Astrocyte of the spinal cord (primary cell): ENCODE results near the gene OR2T11.
A peak's percentile ranks its signal among the peaks of the same experiment; 100 is the strongest.

Experiments used
- DNase-seq: peaks from one replicate; pipeline ENCODE4 v3.0.0; 2011; ENCODE audit warnings: low read depth, low spot score
- H3K4me3 ChIP-seq: 2 replicates; pipeline ENCODE4 v1.5.1; 2011; ENCODE audit warnings: low read depth, mild to moderate bottlenecking, low read length, moderate library complexity
- CTCF ChIP-seq: IDR thresholded peaks from 2 replicates; pipeline ENCODE4 v1.5.1; 2012; ENCODE audit warnings: low read depth, mild to moderate bottlenecking, low read length, inconsistent platforms
- in situ Hi-C: cut with HindIII; loops from 2 replicates; pipeline ENCODE4 v1.10.0; 2017; ENCODE audit warnings: low sequenced_read_pairs

Gene OR2T11

GRCh38 chr1:248631354-248632008, 3.4 kb downstream of the OR2T11 start:
- DNase-seq: no peak
- TF ChIP-seq CTCF: no peak
- in situ Hi-C loops: no loop called here
- H3K4me3 ChIP-seq: no peak overlapping the region

- no peak for TF ChIP-seq CTCF
- in situ Hi-C loops: no loop called here
- H3K4me3 ChIP-seq: no peak overlapping the region
- DNase-seq: no peak
Measured at GRCh38 chr1:248630551-248630950, 4.3 kb downstream of the OR2T11 start.

- in situ Hi-C loops: no loop called here
Measured at GRCh38 chr1:248627971-248628844, 6.7 kb downstream of the OR2T11 start.

GRCh38 chr1:248625971-248626370, 8.9 kb downstream of the OR2T11 start:
- TF ChIP-seq CTCF: no peak
- H3K4me3 ChIP-seq: no peak overlapping the region
- DNase-seq: no peak
- in situ Hi-C loops: no loop called here

More at GRCh38 chr1:248627971-248628844, 6.7 kb downstream of the OR2T11 start:
- H3K4me3 ChIP-seq: no peak overlapping the region
- no peak for DNase-seq
- no peak for TF ChIP-seq CTCF

GRCh38 chr1:248625166-248625565, 9.7 kb downstream of the OR2T11 start:
- in situ Hi-C loops: no loop called here
- no peak for TF ChIP-seq CTCF
- H3K4me3 ChIP-seq: no peak overlapping the region
- no peak for DNase-seq

GRCh38 chr1:248622570-248623001, 12.3 kb downstream of the OR2T11 start:
- TF ChIP-seq CTCF: peak; percentile 9
- in situ Hi-C loops: no loop called here
- H3K4me3 ChIP-seq: no peak overlapping the region
- DNase-seq: no peak
